Stimulated activated CD4-positive, alpha-beta T cell treated with anti-CD3 and anti-CD28 coated beads, Interleukin-12 subunit alpha, Interleukin-12 subunit beta, amount 100 ng/mL, for 48 hours (primary cell): ENCODE measurements around the gene GOLPH3.

Experiments
- DNase-seq, 3 donors: peaks; one replicate each; pipeline ENCODE4 v3.0.0-alpha.2; 2020; ENCODE audit warnings: low read depth in 2 of 3, low spot score in 1 of 3

Gene GOLPH3

GRCh38 chr5:32076699-32077695 is 97.1 kb downstream of the GOLPH3 start:
- peak in 2 of 3 donors; percentile 7 to 43 for DNase-seq
